ENCODE results near the gene PHLDA1. TPM values are rescaled to one million over a fixed set of nuclear protein-coding genes. Genes with fewer than 3 reads are reported as not detected.

Gene PHLDA1
- total RNA-seq, 4 donors from 2014 or later: 0.59 to 34.8 (median 6.7) TPM

DNA sequence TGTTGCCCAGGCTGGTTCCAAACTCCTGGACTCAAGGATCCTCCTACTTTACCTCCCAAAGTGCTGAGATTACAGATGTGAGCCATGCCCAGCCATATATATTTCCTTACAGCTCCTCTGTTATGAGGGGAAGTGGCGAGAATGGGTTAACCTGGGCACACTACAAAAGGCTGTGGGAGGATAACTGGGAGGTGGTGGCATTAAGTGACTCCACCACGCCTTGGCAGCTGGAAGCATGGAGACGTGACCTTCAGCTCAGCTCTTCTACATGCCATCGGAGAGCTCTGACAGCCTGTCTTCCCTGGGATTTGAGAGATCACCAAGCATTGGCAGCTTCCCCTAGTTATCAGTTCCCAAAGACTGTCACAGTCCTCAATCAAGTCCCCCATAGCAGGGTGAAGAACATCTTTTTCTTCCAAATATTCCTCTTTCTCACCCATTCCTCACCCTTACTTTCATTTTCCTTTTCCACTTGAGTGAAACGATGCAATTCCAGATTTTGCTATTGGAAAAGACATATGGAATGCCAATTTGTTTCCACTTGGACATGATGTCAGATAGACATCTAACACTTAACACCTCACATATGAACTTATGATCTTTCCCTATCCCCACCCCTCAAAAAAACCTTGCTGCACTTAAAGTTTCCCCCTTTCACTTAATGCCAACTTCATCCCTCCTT lies 48.5 kb downstream of the PHLDA1 start:
- H3K27ac ChIP-seq: peak overlapping the region in 1 of 2 donors; percentile 42
- H3K4me1 ChIP-seq: no peaks in the 10 kb centered on the region
- no peaks in the 10 kb centered on the region for H3K9me3 ChIP-seq
- no peaks in the 10 kb centered on the region for H3K27me3 ChIP-seq
- intact Hi-C loops (cut with DNase I; ENCODE audit: low total_unique reads): no loop called here
- H3K36me3 ChIP-seq: no peaks in the 10 kb centered on the region
- no peak overlapping the region for H3K4me3 ChIP-seq
- no peak for DNase-seq
- TF ChIP-seq POLR2A (IDR thresholded peaks at IDR 0.05) (no peak), CTCF (IDR thresholded peaks at IDR 0.05) (no peak)

- DNase-seq: no peak
- intact Hi-C loops (cut with DNase I; ENCODE audit: low total_unique reads): no loop called here
- Histone ChIP-seq H3K9me3 (no peaks in the 10 kb centered on the region), H3K4me3 (no peak overlapping the region), H3K4me1 (no peaks in the 10 kb centered on the region), H3K27me3 (no peaks in the 10 kb centered on the region), H3K27ac (peak overlapping the region in 1 of 2 donors; percentile 42), H3K36me3 (no peaks in the 10 kb centered on the region)
- TF ChIP-seq POLR2A (IDR thresholded peaks at IDR 0.05) (no peak), CTCF (IDR thresholded peaks at IDR 0.05) (no peak)
Measured at GRCh38 chr12:75982169-75982564, 49.4 kb downstream of the PHLDA1 start.

DNA sequence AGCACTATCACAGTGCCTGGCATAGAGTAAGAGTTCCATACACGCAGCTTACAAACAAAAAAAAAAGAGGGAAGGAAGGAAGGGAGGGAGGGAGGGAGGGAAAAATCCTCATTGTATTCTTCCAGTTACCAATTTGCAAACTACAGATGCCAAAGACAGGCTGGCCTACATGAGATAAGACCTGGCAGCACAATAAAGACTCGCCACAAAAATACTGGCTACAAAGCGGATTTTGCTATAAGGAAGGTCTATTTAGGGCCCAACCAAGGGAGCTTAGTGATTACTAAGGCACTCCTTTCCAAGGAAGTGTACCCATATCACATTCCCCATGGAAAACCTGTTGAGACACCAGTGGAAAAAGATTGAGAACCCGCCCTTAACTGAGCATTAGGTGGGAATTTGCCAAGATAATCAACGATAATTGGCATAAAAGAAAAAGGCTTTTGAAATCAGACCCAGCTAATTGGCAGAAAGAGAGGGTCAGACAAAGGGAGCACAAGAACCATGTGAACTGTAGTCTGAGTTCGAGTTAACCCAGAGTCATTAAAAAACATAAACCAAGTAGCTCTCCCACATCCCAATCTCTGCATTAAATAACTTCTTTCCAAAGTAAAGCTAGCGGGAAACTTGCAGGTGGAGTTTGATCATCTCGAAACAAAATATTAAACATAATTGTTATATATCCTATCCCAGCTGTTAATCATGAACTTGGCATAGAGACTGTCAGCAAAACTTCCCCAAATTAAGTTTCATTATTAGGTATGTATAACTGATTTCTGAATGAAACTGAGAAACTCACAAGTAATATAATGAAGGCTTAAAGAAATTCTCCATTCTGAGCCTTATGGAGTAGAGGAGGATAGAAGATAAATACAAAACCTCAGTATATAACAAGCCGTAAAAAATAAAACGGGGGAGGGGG lies 50.1 kb downstream of the PHLDA1 start:
- H3K27ac ChIP-seq: peak overlapping the region in 1 of 2 donors; percentile 43
- intact Hi-C loops (cut with DNase I; ENCODE audit: low total_unique reads): no loop called here
- H3K27me3 ChIP-seq: no peaks in the 10 kb centered on the region
- no peak for DNase-seq
- no peaks in the 10 kb centered on the region for H3K9me3 ChIP-seq
- H3K4me1 ChIP-seq: no peaks in the 10 kb centered on the region
- TF ChIP-seq CTCF (IDR thresholded peaks at IDR 0.05) (no peak), POLR2A (IDR thresholded peaks at IDR 0.05) (no peak)
- H3K36me3 ChIP-seq: no peaks in the 10 kb centered on the region
- H3K4me3 ChIP-seq: no peak overlapping the region

- no peak overlapping the region for H3K4me3 ChIP-seq
- intact Hi-C loops (cut with DNase I; ENCODE audit: low total_unique reads): no loop called here
- TF ChIP-seq POLR2A (IDR thresholded peaks at IDR 0.05): no peak
- no peak for TF ChIP-seq CTCF (IDR thresholded peaks at IDR 0.05)
- no peaks in the 10 kb centered on the region for H3K36me3 ChIP-seq
- peak overlapping the region; percentile 55 to 58 for H3K27ac ChIP-seq
- no peaks in the 10 kb centered on the region for H3K9me3 ChIP-seq
- H3K27me3 ChIP-seq: no peaks in the 10 kb centered on the region
- DNase-seq: no peak
- H3K4me1 ChIP-seq: no peaks in the 10 kb centered on the region
Measured at GRCh38 chr12:75979181-75979580, 52.4 kb downstream of the PHLDA1 start.

DNA sequence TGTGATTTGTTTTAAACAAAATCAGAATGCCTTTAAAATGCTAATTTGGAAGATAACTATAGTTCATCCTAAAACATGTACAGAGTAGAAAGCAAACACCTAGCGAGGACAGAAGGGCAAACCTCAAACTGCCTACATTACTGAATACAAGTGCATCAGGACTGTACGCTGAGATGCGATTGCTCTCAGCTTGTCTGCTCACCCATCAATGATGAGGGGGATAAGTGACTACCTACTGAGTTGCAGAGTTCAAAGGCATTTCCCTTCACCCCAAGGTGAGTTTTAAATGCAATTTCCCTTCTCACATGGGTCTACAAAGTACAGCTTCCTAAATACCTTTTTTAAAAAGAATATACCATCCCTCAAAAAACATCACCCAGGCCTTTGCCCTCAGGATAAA lies 52.9 kb downstream of the PHLDA1 start:
- no peaks in the 10 kb centered on the region for H3K27me3 ChIP-seq
- H3K9me3 ChIP-seq: no peaks in the 10 kb centered on the region
- no peak for DNase-seq
- intact Hi-C loops (cut with DNase I; ENCODE audit: low total_unique reads): no loop called here
- TF ChIP-seq CTCF (IDR thresholded peaks at IDR 0.05): no peak
- no peak for TF ChIP-seq POLR2A (IDR thresholded peaks at IDR 0.05)
- no peaks in the 10 kb centered on the region for H3K36me3 ChIP-seq
- H3K4me1 ChIP-seq: no peaks in the 10 kb centered on the region
- H3K27ac ChIP-seq: peak overlapping the region; percentile 55 to 58
- H3K4me3 ChIP-seq: no peak overlapping the region

Measured in uterus (tissue), 4 donors.